ENCODE measurements around the gene SAP25. TPM values are rescaled to one million over a fixed set of nuclear protein-coding genes. Genes with fewer than 3 reads are reported as not detected.
A peak's percentile ranks its signal among the peaks of the same experiment; 100 is the strongest.

Gene SAP25
- total and polyA plus RNA-seq, 2 experiments from 2014 or later: 3.8 to 4.1 TPM

DNA sequence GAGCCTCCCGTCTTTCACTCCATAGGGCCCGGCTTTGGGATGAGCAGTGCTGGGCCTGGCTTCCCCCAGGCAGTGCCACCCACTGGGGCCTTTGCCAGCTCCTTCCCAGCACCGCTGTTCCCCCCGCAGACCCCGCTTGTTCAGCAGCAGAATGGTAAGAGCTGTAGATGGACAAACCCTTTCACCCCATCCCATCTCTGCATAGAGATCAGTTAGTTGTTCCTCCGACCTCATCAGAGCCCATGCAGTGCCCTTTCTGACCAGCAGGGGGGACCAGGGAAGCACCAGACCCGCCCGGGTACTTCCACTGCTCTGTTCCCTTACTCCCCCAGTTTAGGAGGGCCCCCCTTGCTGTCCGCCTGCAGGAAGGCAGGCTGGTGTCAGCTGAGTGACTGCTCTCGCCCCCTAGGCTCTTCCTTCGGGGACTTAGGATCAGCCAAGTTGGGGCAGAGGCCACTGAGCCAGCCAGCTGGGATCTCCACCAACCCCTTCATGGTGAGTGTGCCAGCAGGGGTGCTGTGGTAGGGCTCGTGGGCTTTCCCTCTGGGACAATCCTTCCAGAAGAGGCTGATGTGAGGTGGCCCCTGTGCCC, 9.8 kb downstream of the SAP25 start:
- H3K36me3 Mint-ChIP-seq (ENCODE audit: low read depth): peaks cover 4% of the 10 kb centered on the region
- Histone ChIP-seq H3K9me2 (ENCODE audit: insufficient read depth) (no peaks in the 10 kb centered on the region), H3K36me3 (ENCODE audit: insufficient read depth) (no peaks in the 10 kb centered on the region), H4K20me1 (replicated peaks; ENCODE audit: insufficient read depth) (0 out of 2 replicates have a peak, but pooled peaks cover 2% of the 10 kb centered on the region), H3K4me1 (ENCODE audit: insufficient read depth) (peaks cover 9% of the 10 kb centered on the region; the same call in 1 of the 2 replicates), H2AFZ (no peak overlapping the region), H3K79me2 (replicated peaks; ENCODE audit: insufficient read depth) (no peaks in the 10 kb centered on the region), H3K27me3 (ENCODE audit: insufficient read depth) (0 out of 2 replicates have a peak, but pooled peaks cover 2% of the 10 kb centered on the region), H3F3A (replicated peaks; ENCODE audit: low read depth) (0 out of 2 replicates have a peak, but pooled peaks cover 5% of the 10 kb centered on the region), H3K27ac (ENCODE audit: low read depth) (no peak overlapping the region), H3K4me2 (no peak overlapping the region), H3K4me3 (no peak overlapping the region)
- H3K27me3 Mint-ChIP-seq (ENCODE audit: insufficient read depth, low read depth, poor library complexity): peaks cover 16% of the 10 kb centered on the region
- DNase-seq (ENCODE audit: low spot score) (peak; percentile 96), ATAC-seq (peak; percentile 74)
- no peak overlapping the region; the same call in 2 of the 3 replicates for H3K4me3 Mint-ChIP-seq
- TF ChIP-seq, protein P1, sequence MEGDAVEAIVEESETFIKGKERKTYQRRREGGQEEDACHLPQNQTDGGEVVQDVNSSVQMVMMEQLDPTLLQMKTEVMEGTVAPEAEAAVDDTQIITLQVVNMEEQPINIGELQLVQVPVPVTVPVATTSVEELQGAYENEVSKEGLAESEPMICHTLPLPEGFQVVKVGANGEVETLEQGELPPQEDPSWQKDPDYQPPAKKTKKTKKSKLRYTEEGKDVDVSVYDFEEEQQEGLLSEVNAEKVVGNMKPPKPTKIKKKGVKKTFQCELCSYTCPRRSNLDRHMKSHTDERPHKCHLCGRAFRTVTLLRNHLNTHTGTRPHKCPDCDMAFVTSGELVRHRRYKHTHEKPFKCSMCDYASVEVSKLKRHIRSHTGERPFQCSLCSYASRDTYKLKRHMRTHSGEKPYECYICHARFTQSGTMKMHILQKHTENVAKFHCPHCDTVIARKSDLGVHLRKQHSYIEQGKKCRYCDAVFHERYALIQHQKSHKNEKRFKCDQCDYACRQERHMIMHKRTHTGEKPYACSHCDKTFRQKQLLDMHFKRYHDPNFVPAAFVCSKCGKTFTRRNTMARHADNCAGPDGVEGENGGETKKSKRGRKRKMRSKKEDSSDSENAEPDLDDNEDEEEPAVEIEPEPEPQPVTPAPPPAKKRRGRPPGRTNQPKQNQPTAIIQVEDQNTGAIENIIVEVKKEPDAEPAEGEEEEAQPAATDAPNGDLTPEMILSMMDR (conservative IDR thresholded peaks at IDR 0.05; ENCODE audit: low read depth in 2 of 2): peak; percentile 93 to 94
- TF ChIP-seq, protein P2, sequence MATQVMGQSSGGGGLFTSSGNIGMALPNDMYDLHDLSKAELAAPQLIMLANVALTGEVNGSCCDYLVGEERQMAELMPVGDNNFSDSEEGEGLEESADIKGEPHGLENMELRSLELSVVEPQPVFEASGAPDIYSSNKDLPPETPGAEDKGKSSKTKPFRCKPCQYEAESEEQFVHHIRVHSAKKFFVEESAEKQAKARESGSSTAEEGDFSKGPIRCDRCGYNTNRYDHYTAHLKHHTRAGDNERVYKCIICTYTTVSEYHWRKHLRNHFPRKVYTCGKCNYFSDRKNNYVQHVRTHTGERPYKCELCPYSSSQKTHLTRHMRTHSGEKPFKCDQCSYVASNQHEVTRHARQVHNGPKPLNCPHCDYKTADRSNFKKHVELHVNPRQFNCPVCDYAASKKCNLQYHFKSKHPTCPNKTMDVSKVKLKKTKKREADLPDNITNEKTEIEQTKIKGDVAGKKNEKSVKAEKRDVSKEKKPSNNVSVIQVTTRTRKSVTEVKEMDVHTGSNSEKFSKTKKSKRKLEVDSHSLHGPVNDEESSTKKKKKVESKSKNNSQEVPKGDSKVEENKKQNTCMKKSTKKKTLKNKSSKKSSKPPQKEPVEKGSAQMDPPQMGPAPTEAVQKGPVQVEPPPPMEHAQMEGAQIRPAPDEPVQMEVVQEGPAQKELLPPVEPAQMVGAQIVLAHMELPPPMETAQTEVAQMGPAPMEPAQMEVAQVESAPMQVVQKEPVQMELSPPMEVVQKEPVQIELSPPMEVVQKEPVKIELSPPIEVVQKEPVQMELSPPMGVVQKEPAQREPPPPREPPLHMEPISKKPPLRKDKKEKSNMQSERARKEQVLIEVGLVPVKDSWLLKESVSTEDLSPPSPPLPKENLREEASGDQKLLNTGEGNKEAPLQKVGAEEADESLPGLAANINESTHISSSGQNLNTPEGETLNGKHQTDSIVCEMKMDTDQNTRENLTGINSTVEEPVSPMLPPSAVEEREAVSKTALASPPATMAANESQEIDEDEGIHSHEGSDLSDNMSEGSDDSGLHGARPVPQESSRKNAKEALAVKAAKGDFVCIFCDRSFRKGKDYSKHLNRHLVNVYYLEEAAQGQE (IDR thresholded peaks at IDR 0.05; ENCODE audit: unreplicated experiment): no peak
- no peaks in the 10 kb centered on the region for H3K9me3 Mint-ChIP-seq
- H3K27ac Mint-ChIP-seq: no peak overlapping the region
- peaks cover 24% of the 10 kb centered on the region for H3K4me1 Mint-ChIP-seq

DNA sequence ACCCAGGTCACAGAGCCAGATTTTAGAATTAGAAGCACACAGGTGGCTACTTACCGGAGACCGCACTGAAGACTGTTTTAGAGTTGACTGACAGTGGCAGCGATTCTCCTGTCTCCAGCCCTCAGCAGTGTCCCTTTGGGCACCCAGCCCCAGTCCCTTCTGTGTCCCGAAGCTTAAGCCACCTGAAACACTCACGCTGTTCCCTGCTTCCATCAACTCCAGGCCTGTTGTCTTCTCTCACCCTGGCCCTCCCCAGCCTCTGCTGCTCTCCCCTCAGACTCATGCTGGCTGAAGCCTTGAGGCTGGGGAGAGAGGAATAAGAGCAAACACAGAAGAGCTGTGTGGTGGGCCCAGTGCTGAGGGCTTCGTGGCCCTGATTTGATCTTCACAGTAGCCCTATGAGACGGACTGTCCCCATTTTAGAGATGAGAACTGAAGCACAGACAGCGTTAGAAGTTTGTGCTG, 10.6 kb downstream of the SAP25 start:
- H3K79me2 ChIP-seq (replicated peaks; ENCODE audit: insufficient read depth): no peaks in the 10 kb centered on the region
- ATAC-seq (no peak), DNase-seq (ENCODE audit: low spot score) (no peak)
- Mint-ChIP-seq H3K4me3 (no peak overlapping the region; the same call in 2 of the 3 replicates), H3K4me1 (peaks cover 19% of the 10 kb centered on the region), H3K9me3 (no peaks in the 10 kb centered on the region), H3K27me3 (ENCODE audit: insufficient read depth, low read depth, poor library complexity) (peaks cover 14% of the 10 kb centered on the region), H3K36me3 (ENCODE audit: low read depth) (peaks cover 4% of the 10 kb centered on the region; the same call in 2 of the 3 replicates), H3K27ac (no peak overlapping the region)
- H3K4me3 ChIP-seq: no peak overlapping the region
- peaks cover 7% of the 10 kb centered on the region; the same call in 1 of the 2 replicates for H3K4me1 ChIP-seq (ENCODE audit: insufficient read depth)
- H3K36me3 ChIP-seq (ENCODE audit: insufficient read depth): no peaks in the 10 kb centered on the region
- H4K20me1 ChIP-seq (replicated peaks; ENCODE audit: insufficient read depth): 0 out of 2 replicates have a peak, but pooled peaks cover 2% of the 10 kb centered on the region
- H3K4me2 ChIP-seq: no peak overlapping the region
- no peak overlapping the region for H2AFZ ChIP-seq
- no peak overlapping the region for H3K27ac ChIP-seq (ENCODE audit: low read depth)
- 0 out of 2 replicates have a peak, but pooled peaks cover 4% of the 10 kb centered on the region for H3F3A ChIP-seq (replicated peaks; ENCODE audit: low read depth)
- no peaks in the 10 kb centered on the region for H3K27me3 ChIP-seq (ENCODE audit: insufficient read depth)
- H3K9me2 ChIP-seq (ENCODE audit: insufficient read depth): no peaks in the 10 kb centered on the region
- TF ChIP-seq CREB1 (CRISPR knock-in tag; IDR thresholded peaks at IDR 0.05; ENCODE audit: low read depth) (no peak), ZNF331 (CRISPR knock-in tag; IDR thresholded peaks at IDR 0.05; ENCODE audit: low read depth) (no peak), POLR2AphosphoS5 (IDR thresholded peaks at IDR 0.05; ENCODE audit: low read depth) (no peak), NANOG (IDR thresholded peaks at IDR 0.05; ENCODE audit: borderline replicate concordance) (no peak), JUNB (IDR thresholded peaks at IDR 0.05; ENCODE audit: unreplicated experiment) (no peak)
- TF ChIP-seq, protein P2 (IDR thresholded peaks at IDR 0.05; ENCODE audit: unreplicated experiment): no peak
